GM18511 (cell line): ENCODE results near the gene KIF14.

ENCODE experiments used
- ATAC-seq: cut with Tn5 transposase; IDR thresholded peaks from one replicate; pipeline ENCODE4 v1.9.1; 2021; ENCODE audit warnings: mild to moderate bottlenecking, moderate library complexity; ENCODE audit not compliant: unreplicated experiment

The KIF14 gene

GRCh38 chr1:200620273-200621131 is at the start of gene KIF14:
Gene KIF14, minus strand, starts transcription at chr1:200620751. Its CDS starts 2,028 bp downstream, at chr1:200618723.
- peak; percentile 95 for ATAC-seq

DNA sequence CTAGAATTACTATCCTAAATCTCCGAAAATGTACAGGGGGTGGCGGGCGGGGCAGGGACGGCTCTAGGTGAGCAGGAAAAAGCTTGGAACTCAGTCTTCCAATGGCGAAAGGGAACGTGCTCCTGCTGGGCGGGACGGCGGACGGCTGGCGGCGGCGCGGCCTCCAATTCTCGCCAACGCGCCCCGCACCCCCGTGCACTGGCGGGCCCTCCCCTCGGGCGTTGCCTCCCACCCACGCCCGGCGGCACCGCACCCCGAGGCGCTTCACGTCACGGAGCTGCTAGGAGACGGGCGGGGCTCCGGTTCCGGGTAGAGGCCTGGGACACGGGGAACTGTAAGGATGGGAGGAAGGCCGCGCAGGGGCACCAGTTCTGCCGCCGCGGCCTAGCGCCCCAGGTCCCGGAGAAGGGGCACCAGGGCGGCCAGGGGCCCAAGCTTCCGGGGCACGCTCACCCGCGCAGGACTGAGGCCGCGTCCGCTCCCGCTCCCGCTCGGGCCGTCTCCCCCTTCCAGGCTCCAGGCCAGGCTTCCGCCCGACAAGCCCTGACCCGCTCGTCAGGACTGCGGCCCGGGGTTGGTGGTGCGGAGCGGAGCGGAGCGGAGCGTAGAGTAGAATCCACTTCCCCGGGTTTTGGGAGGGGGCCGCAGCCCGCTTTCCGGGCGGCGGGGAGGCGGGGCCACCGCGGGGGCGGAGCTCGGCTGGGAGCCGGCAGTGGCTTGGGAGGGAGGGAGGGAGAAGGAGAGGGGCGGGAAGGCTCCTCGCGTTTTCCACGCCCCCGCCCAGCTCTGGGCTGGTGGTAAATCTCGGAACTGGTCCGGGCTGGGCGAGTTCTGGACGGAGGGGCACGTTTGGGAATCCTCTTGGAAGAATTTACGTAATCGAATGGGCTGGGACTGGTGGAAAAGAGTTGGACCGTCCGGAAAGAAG is 49.0 kb upstream of the KIF14 start, which contains the start of gene DDX59:
DDX59 (minus strand) TSS at position 594 of the 928 bp plus-strand sequence. CDS start 3,167 bp downstream, outside the sequence.
- ATAC-seq: peak; percentile 87

GRCh38 chr1:200668514-200669313 is 48.2 kb upstream of the KIF14 start:
- ATAC-seq: no peak

DNA sequence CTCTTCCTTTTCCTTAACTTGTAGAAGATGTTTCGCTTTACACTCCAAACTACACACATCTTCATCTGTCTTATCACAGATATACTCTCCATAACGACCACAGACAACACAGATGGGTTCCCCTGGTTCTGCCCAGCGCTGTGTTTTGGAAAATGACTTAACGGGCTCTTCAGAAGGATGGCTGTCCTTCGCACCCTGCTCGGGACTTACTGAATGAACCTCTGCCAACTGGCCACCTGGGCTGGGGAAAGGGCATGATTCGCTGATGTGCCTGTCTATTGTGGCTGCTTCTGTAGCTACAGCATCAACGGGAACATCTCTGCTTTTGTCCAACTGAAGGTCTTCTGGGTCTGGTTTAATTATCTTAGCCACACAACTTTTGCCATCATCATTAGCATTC is 45.8 kb upstream of the KIF14 start:
- no peak for ATAC-seq

DNA sequence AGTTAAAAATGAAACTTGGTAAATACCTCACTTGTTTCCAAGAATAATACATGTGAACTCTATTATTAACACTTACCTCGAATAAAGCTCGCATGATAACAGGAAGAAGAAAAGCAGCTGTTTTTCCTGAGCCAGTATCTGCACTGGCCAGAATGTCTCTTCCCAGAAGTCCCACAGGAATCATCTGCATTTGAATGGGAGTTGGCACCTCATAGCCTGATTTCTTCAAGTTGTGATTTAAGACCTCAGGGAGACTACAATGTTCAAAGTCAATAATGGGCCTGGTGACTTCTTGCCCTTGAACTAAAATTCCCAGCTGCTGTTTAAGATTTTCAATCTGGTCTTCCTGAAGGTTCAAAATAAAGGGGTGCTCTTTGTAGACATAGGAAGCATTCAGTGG is 45.3 kb upstream of the KIF14 start:
- no peak for ATAC-seq

DNA sequence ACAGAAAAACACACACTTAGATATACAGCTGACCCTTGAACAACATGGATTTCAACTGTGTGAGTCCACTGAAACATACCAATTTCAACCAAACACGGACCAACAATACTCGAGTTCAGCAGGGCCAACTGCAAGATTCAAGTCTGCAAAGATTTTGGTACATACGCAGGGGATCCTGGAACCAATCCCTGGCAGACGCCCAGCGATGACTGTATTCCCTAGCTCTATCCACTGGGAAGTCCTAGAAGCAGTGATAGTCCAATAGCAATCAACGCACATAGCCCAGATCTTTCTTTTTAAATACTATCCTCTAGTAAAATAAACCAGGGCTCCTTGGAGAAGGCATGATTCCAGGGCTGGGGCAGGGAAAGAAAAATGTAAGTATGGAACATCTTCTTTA is 40.2 kb upstream of the KIF14 start:
- ATAC-seq: no peak

- no peak for ATAC-seq
These were observed 38.7 kb upstream of the KIF14 start for GRCh38 chr1:200659269-200659668.

- no peak for ATAC-seq
These were observed 37.7 kb upstream of the KIF14 start for GRCh38 chr1:200658037-200658818.

DNA sequence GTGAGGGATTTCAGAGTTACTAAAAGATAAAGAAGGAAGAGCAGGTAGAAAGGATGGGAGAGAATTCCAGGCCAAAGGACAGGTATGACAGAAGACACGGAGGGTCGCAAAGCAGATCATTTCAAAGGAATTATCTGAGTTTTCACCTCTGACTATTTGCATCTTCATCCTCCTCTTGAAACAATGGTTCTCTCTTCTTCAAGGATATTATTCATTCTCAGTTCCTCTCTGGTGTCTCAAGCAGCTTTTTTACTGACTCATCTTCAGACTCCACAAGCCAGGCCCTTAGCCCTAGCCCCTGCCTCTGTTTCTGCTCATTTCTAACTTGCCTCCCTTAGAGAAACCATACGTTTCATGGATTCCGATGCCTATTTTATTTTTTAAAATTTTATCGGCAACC is 34.1 kb upstream of the KIF14 start:
- peak; percentile 97 for ATAC-seq

- ATAC-seq: peak; percentile 48
These were observed 32.5 kb upstream of the KIF14 start for GRCh38 chr1:200653022-200653462.

DNA sequence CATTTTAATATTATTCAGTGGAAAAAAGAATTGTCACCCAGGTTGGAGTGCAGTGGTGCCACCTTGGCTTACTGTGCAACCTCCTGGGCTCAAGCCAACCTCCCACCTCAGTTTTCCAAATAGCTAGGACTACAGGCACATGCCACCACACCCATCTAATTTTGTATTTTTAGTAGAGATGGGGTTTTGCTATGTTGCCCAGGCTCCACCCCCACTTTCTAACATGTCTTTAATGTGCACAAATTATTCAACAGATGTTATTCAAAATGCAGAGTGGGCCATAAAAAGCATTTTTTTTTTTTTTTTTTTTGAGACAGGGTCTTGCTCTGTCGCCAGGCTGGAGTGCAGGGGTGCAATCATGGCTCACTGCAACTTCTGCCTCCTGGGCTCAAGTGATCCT is 31.8 kb upstream of the KIF14 start:
- ATAC-seq: no peak

- no peak for ATAC-seq
These were observed 26.0 kb upstream of the KIF14 start for GRCh38 chr1:200646515-200646914.

- ATAC-seq: no peak
These were observed 23.5 kb upstream of the KIF14 start for GRCh38 chr1:200644021-200644420.

- no peak for ATAC-seq
These were observed 21.9 kb upstream of the KIF14 start for GRCh38 chr1:200642481-200642880.

DNA sequence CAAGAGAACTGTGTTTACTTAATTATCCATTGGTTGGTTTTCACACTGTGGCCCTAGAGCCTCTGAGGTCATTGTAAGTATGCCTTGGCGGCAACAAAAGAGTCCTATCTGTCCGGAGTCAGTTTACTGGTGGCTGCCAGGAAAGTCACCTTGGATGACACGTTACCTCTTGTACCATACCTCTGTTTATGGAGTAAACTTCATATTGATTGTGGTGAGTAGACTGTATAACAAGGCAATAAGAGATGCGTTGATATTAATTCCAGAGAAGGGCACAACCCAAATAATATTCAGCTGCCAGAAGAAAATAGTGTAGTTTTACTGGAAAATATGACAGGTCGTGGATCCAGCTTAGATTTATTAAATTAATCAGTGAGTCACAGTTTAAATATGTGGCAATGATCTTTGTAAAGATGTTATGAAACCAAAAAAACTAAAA is 20.4 kb upstream of the KIF14 start:
- no peak for ATAC-seq

DNA sequence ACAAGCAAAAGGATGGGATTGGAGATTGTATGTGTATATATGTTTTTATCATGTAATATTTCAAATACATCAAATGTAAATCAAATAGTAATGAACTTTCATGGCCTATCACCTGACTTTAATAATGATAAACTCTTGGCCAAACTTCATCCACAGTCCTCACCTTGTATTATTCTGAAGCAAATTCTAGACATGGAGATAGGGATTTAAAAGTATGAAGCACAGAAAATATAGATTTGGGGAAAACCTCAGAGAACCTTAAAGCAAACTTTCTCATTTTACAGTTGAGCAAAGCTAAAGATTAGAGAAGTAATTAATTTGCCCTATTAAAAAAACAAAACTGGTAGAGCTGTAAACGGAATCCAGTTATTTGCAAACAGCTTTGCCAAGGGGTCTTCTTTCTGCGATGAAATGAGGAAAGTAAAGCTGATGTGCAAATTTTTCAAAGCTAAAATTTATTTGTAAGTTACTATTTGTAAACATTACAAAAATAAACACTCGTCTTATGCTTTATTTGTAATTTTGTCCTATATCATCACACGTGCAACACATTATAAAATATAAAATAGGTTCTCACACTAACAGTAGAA is 19.9 kb upstream of the KIF14 start:
- ATAC-seq: no peak

DNA sequence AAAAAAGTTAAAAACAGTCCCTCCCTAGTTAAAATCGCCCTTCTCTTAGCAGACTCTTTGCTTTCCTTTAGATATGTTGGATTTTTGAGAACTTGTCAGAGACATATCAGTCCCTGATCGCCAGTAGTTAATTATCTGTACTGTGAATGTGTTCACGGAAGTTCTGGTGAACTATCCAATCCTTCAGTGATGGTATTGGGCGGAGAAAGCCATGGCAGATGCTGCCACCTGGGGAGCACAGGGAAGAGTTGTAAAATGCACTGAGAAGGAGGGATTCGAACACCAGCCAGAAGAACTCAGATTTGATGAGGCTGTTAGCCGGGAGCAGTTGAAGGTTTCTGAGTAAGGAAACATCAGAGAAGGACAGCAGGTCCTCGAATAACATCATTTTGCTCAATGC is 17.5 kb upstream of the KIF14 start:
- ATAC-seq: no peak

- no peak for ATAC-seq
These were observed 16.1 kb upstream of the KIF14 start for GRCh38 chr1:200636681-200637080.
